Parathyroid adenoma (tissue), 2 donors: ENCODE measurements around the gene ZNF101.

Experiments used
- H2AFZ ChIP-seq: fragments of 300-600 bp; sonication (generic); one replicate; pipeline ENCODE4 v1.7.0; 2017; ENCODE audit warnings: antibody characterized with exemption, mild to moderate bottlenecking
- H3K27ac ChIP-seq: fragments of 300-600 bp; sonication (generic); one replicate; pipeline ENCODE4 v1.7.0; 2017
- H3K27me3 ChIP-seq: fragments of 300-600 bp; sonication (generic); one replicate; pipeline ENCODE4 v1.7.0; 2017; ENCODE audit warnings: low read length; ENCODE audit not compliant: control insufficient read depth, insufficient read depth
- H3K36me3 ChIP-seq: fragments of 300-600 bp; sonication (generic); one replicate; pipeline ENCODE4 v1.7.0; 2017; ENCODE audit warnings: low read length; ENCODE audit not compliant: control insufficient read depth, insufficient read depth
- H3K4me1 ChIP-seq: fragments of 300-600 bp; sonication (generic); one replicate; pipeline ENCODE4 v1.7.0; 2017; ENCODE audit warnings: control low read depth
- H3K4me2 ChIP-seq: fragments of 300-600 bp; sonication (generic); one replicate; pipeline ENCODE4 v1.7.0; 2017; ENCODE audit warnings: low read length
- H3K4me3 ChIP-seq: fragments of 300-600 bp; sonication (generic); one replicate; pipeline ENCODE4 v1.7.0; 2017; ENCODE audit warnings: low read depth, low read length
- H3K79me2 ChIP-seq: fragments of 300-600 bp; sonication (generic); one replicate; pipeline ENCODE4 v1.7.0; 2017; ENCODE audit warnings: control low read depth
- H3K9ac ChIP-seq: fragments of 300-600 bp; sonication (generic); one replicate; pipeline ENCODE4 v1.7.0; 2017; ENCODE audit warnings: mild to moderate bottlenecking
- H3K9me3 ChIP-seq: fragments of 300-600 bp; sonication (generic); one replicate; pipeline ENCODE4 v1.7.0; 2017; ENCODE audit warnings: low read length; ENCODE audit not compliant: control insufficient read depth
- TF ChIP-seq, protein P1 (sequence below): fragments of 300-600 bp; sonication (generic); IDR thresholded peaks from one replicate; pipeline ENCODE4 v1.7.0; 2017; ENCODE audit warnings: antibody characterized with exemption, mild to moderate bottlenecking
- donor health status: primary hyperparathyroidism.

The ZNF101 gene

DNA sequence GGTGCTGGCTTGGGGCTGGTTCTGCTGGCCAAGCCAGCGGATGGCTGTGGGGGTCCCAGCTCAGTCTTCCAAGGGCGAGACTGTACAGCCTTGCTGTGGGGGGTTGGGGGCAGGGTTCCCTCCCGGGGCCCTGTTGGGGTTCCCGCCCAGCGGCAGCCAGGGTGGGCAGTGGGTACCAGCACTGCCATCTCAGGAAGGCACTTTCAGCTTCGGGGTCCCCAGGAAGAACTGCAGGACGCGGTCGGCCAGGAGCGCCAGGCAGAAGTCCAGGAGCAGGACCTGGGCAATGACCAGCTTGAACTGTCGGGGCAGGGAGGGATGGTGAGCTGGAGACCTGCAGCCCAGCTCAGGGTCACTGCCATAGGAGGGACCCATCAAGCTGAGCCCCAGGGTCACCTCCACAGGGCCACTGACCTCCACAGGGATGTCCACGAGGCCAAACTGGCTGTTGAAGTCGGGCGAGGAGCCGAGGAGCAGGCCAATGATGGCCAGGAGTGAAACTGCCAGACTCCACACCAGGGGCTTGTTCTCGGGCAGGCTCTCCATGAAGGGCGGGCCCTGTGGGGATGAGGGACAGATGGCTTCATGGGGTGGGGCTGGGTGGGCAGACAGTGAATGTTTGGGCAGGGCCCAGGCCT, 23.3 kb upstream of the ZNF101 start:
- no peak overlapping the region for H3K9ac ChIP-seq
- H3K27me3 ChIP-seq = no peaks in the 10 kb centered on the region
- H2AFZ ChIP-seq = no peak overlapping the region
- no peak overlapping the region for H3K4me3 ChIP-seq
- no peaks in the 10 kb centered on the region for H3K79me2 ChIP-seq
- no peak overlapping the region for H3K4me2 ChIP-seq
- H3K27ac ChIP-seq = no peak overlapping the region
- no peaks in the 10 kb centered on the region for H3K9me3 ChIP-seq
- TF ChIP-seq, protein P1, sequence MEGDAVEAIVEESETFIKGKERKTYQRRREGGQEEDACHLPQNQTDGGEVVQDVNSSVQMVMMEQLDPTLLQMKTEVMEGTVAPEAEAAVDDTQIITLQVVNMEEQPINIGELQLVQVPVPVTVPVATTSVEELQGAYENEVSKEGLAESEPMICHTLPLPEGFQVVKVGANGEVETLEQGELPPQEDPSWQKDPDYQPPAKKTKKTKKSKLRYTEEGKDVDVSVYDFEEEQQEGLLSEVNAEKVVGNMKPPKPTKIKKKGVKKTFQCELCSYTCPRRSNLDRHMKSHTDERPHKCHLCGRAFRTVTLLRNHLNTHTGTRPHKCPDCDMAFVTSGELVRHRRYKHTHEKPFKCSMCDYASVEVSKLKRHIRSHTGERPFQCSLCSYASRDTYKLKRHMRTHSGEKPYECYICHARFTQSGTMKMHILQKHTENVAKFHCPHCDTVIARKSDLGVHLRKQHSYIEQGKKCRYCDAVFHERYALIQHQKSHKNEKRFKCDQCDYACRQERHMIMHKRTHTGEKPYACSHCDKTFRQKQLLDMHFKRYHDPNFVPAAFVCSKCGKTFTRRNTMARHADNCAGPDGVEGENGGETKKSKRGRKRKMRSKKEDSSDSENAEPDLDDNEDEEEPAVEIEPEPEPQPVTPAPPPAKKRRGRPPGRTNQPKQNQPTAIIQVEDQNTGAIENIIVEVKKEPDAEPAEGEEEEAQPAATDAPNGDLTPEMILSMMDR = no peak
- no peaks in the 10 kb centered on the region for H3K36me3 ChIP-seq
- peaks cover 5% of the 10 kb centered on the region for H3K4me1 ChIP-seq

DNA sequence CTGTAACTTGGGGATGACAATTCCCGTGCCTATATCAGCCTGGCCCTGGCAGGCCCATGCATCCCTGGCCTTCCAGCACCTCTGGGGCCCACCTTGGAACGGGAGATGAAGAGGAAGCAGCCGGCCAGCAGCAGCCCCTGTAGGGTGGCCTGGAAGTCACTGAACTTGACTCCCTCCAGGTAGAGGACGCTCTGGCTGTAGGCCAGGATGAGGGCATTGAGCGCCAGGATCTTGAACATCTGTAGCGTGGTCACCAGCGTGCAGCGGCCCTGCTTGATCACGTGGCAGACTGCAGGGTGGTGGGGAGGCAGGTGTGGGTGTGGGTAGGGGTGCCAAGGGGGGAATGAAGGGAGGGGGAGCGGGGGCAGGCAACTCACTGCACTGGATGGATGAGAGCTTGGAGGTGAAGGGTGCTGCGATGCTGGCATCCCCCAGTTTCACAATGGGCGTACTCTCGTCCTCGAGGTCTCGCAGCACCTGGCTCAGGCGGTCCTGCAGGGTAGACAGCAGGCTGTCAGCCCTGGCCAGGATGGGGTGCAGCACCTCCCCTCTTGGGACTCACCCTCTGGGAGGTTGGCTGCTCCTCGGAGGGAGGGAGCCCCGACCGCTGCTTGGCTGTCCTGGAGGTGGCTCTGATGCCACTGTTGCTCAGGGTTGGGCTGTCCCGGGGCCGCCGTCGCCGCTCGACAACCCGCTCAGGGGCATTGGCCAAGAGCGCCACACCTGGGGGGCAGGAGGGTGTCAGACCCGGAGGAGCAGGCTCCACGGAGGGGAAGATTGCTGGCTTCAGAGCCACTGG, 21.4 kb upstream of the ZNF101 start:
- TF ChIP-seq, protein P1 = no peak
- Histone ChIP-seq H3K9ac (no peak overlapping the region), H3K4me3 (no peak overlapping the region), H3K27me3 (no peaks in the 10 kb centered on the region), H3K27ac (no peak overlapping the region), H2AFZ (no peak overlapping the region), H3K4me1 (peaks cover 5% of the 10 kb centered on the region), H3K9me3 (no peaks in the 10 kb centered on the region), H3K36me3 (no peaks in the 10 kb centered on the region), H3K4me2 (no peak overlapping the region), H3K79me2 (no peaks in the 10 kb centered on the region)

DNA sequence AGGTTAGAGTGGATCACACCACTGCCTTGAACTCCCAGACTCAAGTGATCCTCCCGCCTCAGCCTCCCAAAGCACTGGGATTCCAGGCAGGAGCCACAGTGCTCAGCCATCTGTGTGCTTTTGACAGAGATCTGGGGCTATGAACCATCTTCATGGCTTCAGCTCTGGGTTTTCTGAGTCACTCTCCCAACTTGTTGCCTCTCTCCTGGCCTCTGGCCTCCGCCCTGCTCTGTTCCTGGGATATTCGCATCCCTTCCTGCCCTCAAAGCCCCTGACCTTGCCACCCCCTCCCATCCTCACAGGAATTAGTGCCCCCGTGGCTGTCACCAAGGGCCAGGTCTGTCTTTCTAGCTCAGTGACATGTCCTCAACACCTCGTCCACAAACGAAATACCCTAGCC, 19.5 kb upstream of the ZNF101 start:
- Histone ChIP-seq H3K4me2 (no peak overlapping the region), H2AFZ (no peak overlapping the region), H3K36me3 (no peaks in the 10 kb centered on the region), H3K27me3 (no peaks in the 10 kb centered on the region), H3K4me1 (peaks cover under 1% of the 10 kb centered on the region), H3K79me2 (no peaks in the 10 kb centered on the region), H3K27ac (no peak overlapping the region), H3K4me3 (no peak overlapping the region), H3K9me3 (no peaks in the 10 kb centered on the region), H3K9ac (no peak overlapping the region)
- TF ChIP-seq, protein P1 = no peak

DNA sequence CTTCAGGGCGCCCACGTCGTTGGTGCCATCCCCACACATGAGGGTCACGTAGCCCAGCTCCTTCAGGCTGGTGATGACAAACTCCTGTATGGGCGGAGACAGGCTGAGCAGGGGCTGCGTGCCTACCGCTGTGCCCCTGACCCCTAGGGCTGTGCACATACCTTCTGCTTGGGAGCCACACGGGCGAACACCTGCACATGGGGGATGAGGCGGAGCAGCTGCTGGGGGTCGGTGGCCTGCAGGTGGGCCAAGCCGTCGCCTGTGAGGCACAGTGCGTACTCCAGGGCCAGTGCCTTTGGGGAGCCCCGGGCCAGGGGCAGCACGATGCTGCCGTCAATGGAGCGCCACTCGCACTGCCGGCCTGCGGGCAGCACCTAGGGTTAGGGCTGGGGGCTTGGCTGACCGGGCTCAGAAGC, 19.1 kb upstream of the ZNF101 start:
- no peak overlapping the region for H2AFZ ChIP-seq
- H3K4me1 ChIP-seq = no peaks in the 10 kb centered on the region
- TF ChIP-seq, protein P1 = no peak
- H3K9ac ChIP-seq = no peak overlapping the region
- no peaks in the 10 kb centered on the region for H3K27me3 ChIP-seq
- no peaks in the 10 kb centered on the region for H3K36me3 ChIP-seq
- no peak overlapping the region for H3K27ac ChIP-seq
- peaks cover 2% of the 10 kb centered on the region for H3K79me2 ChIP-seq
- H3K9me3 ChIP-seq = no peaks in the 10 kb centered on the region
- H3K4me3 ChIP-seq = no peak overlapping the region
- no peak overlapping the region for H3K4me2 ChIP-seq
